ENCODE results near the gene DIRAS3. TPM values are rescaled to one million over a fixed set of nuclear protein-coding genes. Genes with fewer than 3 reads are reported as not detected.

Gene DIRAS3
- total RNA-seq, 1 donor: 4.0 TPM

DNA sequence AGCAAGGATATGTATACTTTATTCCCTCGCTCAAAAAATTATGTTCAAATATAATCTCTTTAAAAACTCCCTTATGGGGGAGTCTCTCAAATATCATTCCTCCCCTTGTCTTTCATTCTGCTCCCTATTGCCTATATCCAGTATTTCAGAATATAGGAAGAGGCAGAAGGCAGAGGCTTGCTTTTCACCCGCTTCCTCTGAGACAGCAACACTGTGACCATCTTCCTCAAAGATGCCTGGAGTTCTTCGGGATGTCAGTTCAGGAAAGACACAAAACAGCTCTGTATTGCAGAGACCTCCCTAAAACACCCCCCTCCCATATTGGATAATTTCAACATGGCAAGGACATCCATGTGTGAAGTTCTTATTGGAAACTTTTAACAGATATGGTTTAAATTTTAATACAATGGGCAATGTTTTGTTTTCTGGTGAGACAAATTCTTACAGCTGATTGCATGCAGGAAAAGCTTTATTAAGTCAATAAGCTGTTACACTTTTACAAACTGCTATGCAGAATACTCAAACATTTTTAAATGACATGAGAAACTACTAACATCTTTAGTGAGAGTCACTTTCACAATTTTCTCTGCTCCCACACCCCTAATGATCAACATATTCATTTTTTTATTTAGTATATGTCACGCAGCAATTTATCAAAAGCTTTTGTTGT is 4.8 kb downstream of the DIRAS3 start:
- no peaks in the 10 kb centered on the region for H3K4me1 ChIP-seq (ENCODE audit: insufficient read depth, low read length)
- H3K79me2 ChIP-seq (ENCODE audit: insufficient read depth, low read length): no peaks in the 10 kb centered on the region
- H3K27ac ChIP-seq (ENCODE audit: low read depth, low read length): no peak overlapping the region
- H2AFZ ChIP-seq (ENCODE audit: low read length): no peak overlapping the region
- H3K27me3 ChIP-seq (ENCODE audit: insufficient read depth, low read length): peaks cover 2% of the 10 kb centered on the region
- peak; percentile 34 for DNase-seq (ENCODE audit: insufficient read length, low spot score, missing footprints)
- no peak overlapping the region for H3K4me2 ChIP-seq (ENCODE audit: insufficient read depth, low read length)
- no peaks in the 10 kb centered on the region for H3K36me3 ChIP-seq (ENCODE audit: insufficient read depth, low read length)
- H4K20me1 ChIP-seq (ENCODE audit: insufficient read depth, low read length): no peaks in the 10 kb centered on the region
- H3K4me3 ChIP-seq (ENCODE audit: insufficient read depth, low read length): no peak overlapping the region
- no peaks in the 10 kb centered on the region for H3K9me3 ChIP-seq (ENCODE audit: low read depth, low read length)
- TF ChIP-seq, protein P1, sequence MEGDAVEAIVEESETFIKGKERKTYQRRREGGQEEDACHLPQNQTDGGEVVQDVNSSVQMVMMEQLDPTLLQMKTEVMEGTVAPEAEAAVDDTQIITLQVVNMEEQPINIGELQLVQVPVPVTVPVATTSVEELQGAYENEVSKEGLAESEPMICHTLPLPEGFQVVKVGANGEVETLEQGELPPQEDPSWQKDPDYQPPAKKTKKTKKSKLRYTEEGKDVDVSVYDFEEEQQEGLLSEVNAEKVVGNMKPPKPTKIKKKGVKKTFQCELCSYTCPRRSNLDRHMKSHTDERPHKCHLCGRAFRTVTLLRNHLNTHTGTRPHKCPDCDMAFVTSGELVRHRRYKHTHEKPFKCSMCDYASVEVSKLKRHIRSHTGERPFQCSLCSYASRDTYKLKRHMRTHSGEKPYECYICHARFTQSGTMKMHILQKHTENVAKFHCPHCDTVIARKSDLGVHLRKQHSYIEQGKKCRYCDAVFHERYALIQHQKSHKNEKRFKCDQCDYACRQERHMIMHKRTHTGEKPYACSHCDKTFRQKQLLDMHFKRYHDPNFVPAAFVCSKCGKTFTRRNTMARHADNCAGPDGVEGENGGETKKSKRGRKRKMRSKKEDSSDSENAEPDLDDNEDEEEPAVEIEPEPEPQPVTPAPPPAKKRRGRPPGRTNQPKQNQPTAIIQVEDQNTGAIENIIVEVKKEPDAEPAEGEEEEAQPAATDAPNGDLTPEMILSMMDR (IDR thresholded peaks at IDR 0.05; ENCODE audit: extremely low read depth, low read depth, low read length): no peak

DNA sequence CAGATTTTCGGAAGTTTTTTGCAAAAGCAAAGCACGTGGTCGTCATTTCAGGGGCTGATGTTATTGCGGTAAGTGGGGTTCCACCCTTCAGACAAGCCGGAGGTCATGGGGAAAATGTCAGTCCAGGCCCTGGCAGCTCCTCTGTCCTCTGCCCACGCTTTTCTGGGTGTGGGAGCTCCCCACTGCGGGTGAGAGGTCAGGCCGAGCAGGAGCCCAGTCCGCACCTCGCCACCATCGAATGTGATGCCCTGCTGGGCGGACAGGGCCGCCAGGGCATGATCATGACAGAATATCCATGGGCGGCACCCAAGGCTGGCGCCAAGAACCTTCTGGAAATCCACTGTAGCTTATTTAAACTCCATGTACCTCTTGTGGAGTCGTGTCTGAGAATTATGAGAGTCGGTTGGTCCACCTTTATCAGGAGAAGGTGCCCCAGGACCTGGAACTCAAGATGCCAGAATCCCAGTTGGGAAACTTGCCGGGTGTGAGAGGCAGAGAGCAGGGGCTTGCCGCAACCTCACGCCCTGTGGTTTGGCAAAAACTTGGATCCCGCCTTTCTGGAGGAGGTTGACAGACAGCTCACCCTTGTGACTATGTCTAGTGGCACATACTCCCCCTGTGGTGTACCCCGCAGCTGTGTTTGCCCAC is 6.9 kb downstream of the DIRAS3 start:
- H3K27me3 ChIP-seq (ENCODE audit: insufficient read depth, low read length): no peaks in the 10 kb centered on the region
- no peak overlapping the region for H3K4me3 ChIP-seq (ENCODE audit: insufficient read depth, low read length)
- H4K20me1 ChIP-seq (ENCODE audit: insufficient read depth, low read length): no peaks in the 10 kb centered on the region
- no peaks in the 10 kb centered on the region for H3K79me2 ChIP-seq (ENCODE audit: insufficient read depth, low read length)
- DNase-seq (ENCODE audit: insufficient read length, low spot score, missing footprints): no peak
- no peak overlapping the region for H2AFZ ChIP-seq (ENCODE audit: low read length)
- no peaks in the 10 kb centered on the region for H3K9me3 ChIP-seq (ENCODE audit: low read depth, low read length)
- H3K27ac ChIP-seq (ENCODE audit: low read depth, low read length): no peak overlapping the region
- no peaks in the 10 kb centered on the region for H3K4me1 ChIP-seq (ENCODE audit: insufficient read depth, low read length)
- H3K4me2 ChIP-seq (ENCODE audit: insufficient read depth, low read length): no peak overlapping the region
- no peaks in the 10 kb centered on the region for H3K36me3 ChIP-seq (ENCODE audit: insufficient read depth, low read length)
- TF ChIP-seq, protein P1 (IDR thresholded peaks at IDR 0.05; ENCODE audit: extremely low read depth, low read depth, low read length): no peak

DNA sequence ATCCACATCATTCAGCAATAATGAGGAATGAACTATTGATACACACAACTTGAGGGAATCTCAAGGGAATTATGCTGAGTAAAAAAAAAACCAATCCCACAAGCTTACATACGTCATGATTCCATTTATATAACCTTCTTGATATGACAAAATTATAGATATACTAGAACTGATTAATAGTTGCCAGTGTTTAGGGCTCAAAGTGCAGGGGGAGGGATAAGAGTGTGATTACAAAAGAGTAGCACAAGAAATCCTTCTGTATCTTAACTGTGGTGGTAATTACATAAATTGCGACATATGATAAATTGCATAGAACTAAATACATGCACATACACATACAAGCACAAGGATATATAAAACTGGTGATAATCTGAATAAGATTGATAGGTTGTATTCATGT is 13.5 kb downstream of the DIRAS3 start:
- no peak overlapping the region for H3K27ac ChIP-seq (ENCODE audit: low read depth, low read length)
- TF ChIP-seq, protein P1 (IDR thresholded peaks at IDR 0.05; ENCODE audit: extremely low read depth, low read depth, low read length): no peak
- H3K36me3 ChIP-seq (ENCODE audit: insufficient read depth, low read length): no peaks in the 10 kb centered on the region
- no peak overlapping the region for H2AFZ ChIP-seq (ENCODE audit: low read length)
- H3K27me3 ChIP-seq (ENCODE audit: insufficient read depth, low read length): no peaks in the 10 kb centered on the region
- H4K20me1 ChIP-seq (ENCODE audit: insufficient read depth, low read length): no peaks in the 10 kb centered on the region
- H3K9me3 ChIP-seq (ENCODE audit: low read depth, low read length): no peaks in the 10 kb centered on the region
- H3K79me2 ChIP-seq (ENCODE audit: insufficient read depth, low read length): no peaks in the 10 kb centered on the region
- no peak overlapping the region for H3K4me3 ChIP-seq (ENCODE audit: insufficient read depth, low read length)
- no peak for DNase-seq (ENCODE audit: insufficient read length, low spot score, missing footprints)
- H3K4me1 ChIP-seq (ENCODE audit: insufficient read depth, low read length): no peaks in the 10 kb centered on the region
- H3K4me2 ChIP-seq (ENCODE audit: insufficient read depth, low read length): no peak overlapping the region

DNA sequence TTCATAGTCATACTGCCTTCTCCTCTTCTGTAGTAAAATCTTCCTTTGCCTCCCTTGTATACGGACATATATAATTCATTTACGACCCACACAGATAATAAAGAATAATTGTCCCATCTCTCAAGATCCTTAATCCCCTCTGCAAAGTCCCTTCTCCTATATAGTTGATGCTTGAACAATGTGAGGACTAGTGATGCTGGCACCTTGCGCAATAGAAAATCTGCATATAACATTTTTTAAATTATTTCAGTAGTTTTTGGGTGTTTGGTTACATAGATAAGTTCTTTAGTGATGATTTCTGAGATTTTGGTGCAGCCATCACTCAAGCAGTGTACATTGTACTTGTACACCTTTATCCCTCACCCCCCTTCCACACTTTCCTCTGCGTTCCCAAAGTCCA is 21.0 kb downstream of the DIRAS3 start:
- Histone ChIP-seq H3K79me2 (ENCODE audit: insufficient read depth, low read length) (no peaks in the 10 kb centered on the region), H3K4me2 (ENCODE audit: insufficient read depth, low read length) (no peak overlapping the region), H3K4me1 (ENCODE audit: insufficient read depth, low read length) (no peaks in the 10 kb centered on the region), H3K27ac (ENCODE audit: low read depth, low read length) (no peak overlapping the region), H3K36me3 (ENCODE audit: insufficient read depth, low read length) (no peaks in the 10 kb centered on the region), H3K4me3 (ENCODE audit: insufficient read depth, low read length) (no peak overlapping the region), H4K20me1 (ENCODE audit: insufficient read depth, low read length) (no peaks in the 10 kb centered on the region), H3K27me3 (ENCODE audit: insufficient read depth, low read length) (no peaks in the 10 kb centered on the region), H2AFZ (ENCODE audit: low read length) (no peak overlapping the region), H3K9me3 (ENCODE audit: low read depth, low read length) (no peaks in the 10 kb centered on the region)
- DNase-seq (ENCODE audit: insufficient read length, low spot score, missing footprints): no peak
- TF ChIP-seq, protein P1 (IDR thresholded peaks at IDR 0.05; ENCODE audit: extremely low read depth, low read depth, low read length): no peak
